Neural cell (in vitro differentiated cells): Measurements from ENCODE around the gene PPP2R2D. TPM values are rescaled to one million over a fixed set of nuclear protein-coding genes. Genes with fewer than 3 reads are reported as not detected.

Experiments
- H2AFZ ChIP-seq: fragments of 200-600, 300-800 bp; sonication (generic), shearing (Covaris generic); 2 replicates; pipeline ENCODE4 v1.6.0; 2014; ENCODE audit warnings: low read depth, mild to moderate bottlenecking, antibody characterized with exemption, low read length, moderate library complexity
- H3F3A ChIP-seq: fragments of 200-600 bp; shearing (Covaris generic); 2 replicates; pipeline ENCODE4 v1.6.1; 2016; ENCODE audit warnings: mild to moderate bottlenecking, moderate library complexity, mixed read lengths, antibody characterized with exemption, low read length; ENCODE audit not compliant: insufficient read depth, poor library complexity, severe bottlenecking
- H3K27ac ChIP-seq: fragments of 200-600, 300-800 bp; sonication (generic), shearing (Covaris generic); 2 replicates; pipeline ENCODE4 v1.5.1; 2014; ENCODE audit warnings: mild to moderate bottlenecking, low read length, moderate library complexity
- H3K27me3 ChIP-seq: fragments of 300-800, 200-600 bp; sonication (generic), shearing (Covaris generic); 2 replicates; pipeline ENCODE4 v1.6.0; 2014; ENCODE audit warnings: mild to moderate bottlenecking, low read depth, low read length, moderate library complexity; ENCODE audit not compliant: insufficient read depth
- H3K36me3 ChIP-seq: fragments of 300-800, 200-600 bp; sonication (generic), shearing (Covaris generic); 2 replicates; pipeline ENCODE4 v1.5.1; 2014; ENCODE audit warnings: mild to moderate bottlenecking, antibody characterized with exemption, low read length, moderate library complexity; ENCODE audit not compliant: insufficient read depth
- H3K4me2 ChIP-seq: fragments of 300-800, 200-600 bp; sonication (generic), shearing (Covaris generic); 2 replicates; pipeline ENCODE4 v1.6.0; 2014; ENCODE audit warnings: mild to moderate bottlenecking, low read length
- H3K4me3 ChIP-seq: fragments of 300-800, 200-600 bp; sonication (generic), shearing (Covaris generic); 2 replicates; pipeline ENCODE4 v1.5.1; 2014; ENCODE audit warnings: mild to moderate bottlenecking, low read length, moderate library complexity
- H3K79me2 ChIP-seq: fragments of 200-600 bp; shearing (Covaris generic); replicated peaks from 2 replicates; pipeline ENCODE4 v1.6.0; 2014; ENCODE audit warnings: mild to moderate bottlenecking, low read length, moderate library complexity; ENCODE audit not compliant: insufficient read depth
- H3K9ac ChIP-seq: fragments of 300-800, 200-600 bp; sonication (generic), shearing (Covaris generic); 2 replicates; pipeline ENCODE4 v1.6.1; 2016; ENCODE audit warnings: mild to moderate bottlenecking, low read length, mixed read lengths
- H3K9me2 ChIP-seq: fragments of 200-600 bp; shearing (Covaris generic); 2 replicates; pipeline ENCODE4 v1.6.1; 2016; ENCODE audit warnings: mild to moderate bottlenecking, low read length, mixed read lengths; ENCODE audit not compliant: insufficient read depth
- H3K9me3 ChIP-seq: fragments of 200-600, 300-800 bp; sonication (generic), shearing (Covaris generic); 2 replicates; pipeline ENCODE4 v1.6.1; 2016; ENCODE audit warnings: mild to moderate bottlenecking, mixed run types, low read length, moderate library complexity, mixed read lengths
- H4K20me1 ChIP-seq: fragments of 200-600 bp; shearing (Covaris generic); 2 replicates; pipeline ENCODE4 v1.6.1; 2016; ENCODE audit warnings: mild to moderate bottlenecking, mixed run types; ENCODE audit not compliant: insufficient read depth
- EP300 ChIP-seq: fragments of 450-650 bp; conservative IDR thresholded peaks from 2 replicates; pipeline ENCODE4 v1.6.1; 2014; ENCODE audit warnings: antibody characterized with exemption, mild to moderate bottlenecking, moderate library complexity; ENCODE audit not compliant: poor library complexity, severe bottlenecking
- EZH2 ChIP-seq: fragments of 200-600, 300-800 bp; shearing (Covaris generic), sonication (generic); IDR thresholded peaks from 2 replicates; pipeline ENCODE4 v1.6.1; 2014; ENCODE audit warnings: antibody characterized with exemption, low read length, borderline replicate concordance, mild to moderate bottlenecking; ENCODE audit not compliant: insufficient read depth, poor library complexity, severe bottlenecking
- MXI1 ChIP-seq: fragments of 450-650 bp; conservative IDR thresholded peaks from 2 replicates; pipeline ENCODE4 v1.6.1; 2014; ENCODE audit warnings: antibody characterized with exemption, mild to moderate bottlenecking; ENCODE audit not compliant: poor library complexity, severe bottlenecking
- POLR2AphosphoS5 ChIP-seq: IDR thresholded peaks from 2 replicates; pipeline ENCODE4 v1.6.1; 2012
- RAD21 ChIP-seq: fragments of 450-650 bp; conservative IDR thresholded peaks from 2 replicates; pipeline ENCODE4 v1.6.1; 2014; ENCODE audit warnings: antibody characterized with exemption, mild to moderate bottlenecking, moderate library complexity
- SMC3 ChIP-seq: fragments of 450-650 bp; conservative IDR thresholded peaks from 2 replicates; pipeline ENCODE4 v1.6.1; 2014; ENCODE audit warnings: antibody characterized with exemption, mild to moderate bottlenecking, moderate library complexity; ENCODE audit not compliant: poor library complexity
- TAF1 ChIP-seq: IDR thresholded peaks from 2 replicates; pipeline ENCODE4 v1.6.1; 2012; ENCODE audit warnings: low read depth
- polyA plus RNA-seq: library from polyadenylated mRNA; depleted of rRNA; stranded (reverse); fragments of >200 nt; gene quantifications from 2 replicates; pipeline ENCODE4 v1.2.3, GENCODE V29; 2014
- TF ChIP-seq, protein P1 (sequence below): fragments of 450-650 bp; IDR thresholded peaks from 2 replicates; pipeline ENCODE4 v1.5.1; 2014; ENCODE audit warnings: antibody characterized with exemption, mild to moderate bottlenecking, moderate library complexity; ENCODE audit not compliant: poor library complexity, severe bottlenecking
- TF ChIP-seq, protein P2 (sequence below): IDR thresholded peaks from 2 replicates; pipeline ENCODE4 v1.6.1; 2012; ENCODE audit warnings: borderline replicate concordance

Gene PPP2R2D
- polyA plus RNA-seq, 1 donor from 2014 or later, result 71.7 TPM

DNA sequence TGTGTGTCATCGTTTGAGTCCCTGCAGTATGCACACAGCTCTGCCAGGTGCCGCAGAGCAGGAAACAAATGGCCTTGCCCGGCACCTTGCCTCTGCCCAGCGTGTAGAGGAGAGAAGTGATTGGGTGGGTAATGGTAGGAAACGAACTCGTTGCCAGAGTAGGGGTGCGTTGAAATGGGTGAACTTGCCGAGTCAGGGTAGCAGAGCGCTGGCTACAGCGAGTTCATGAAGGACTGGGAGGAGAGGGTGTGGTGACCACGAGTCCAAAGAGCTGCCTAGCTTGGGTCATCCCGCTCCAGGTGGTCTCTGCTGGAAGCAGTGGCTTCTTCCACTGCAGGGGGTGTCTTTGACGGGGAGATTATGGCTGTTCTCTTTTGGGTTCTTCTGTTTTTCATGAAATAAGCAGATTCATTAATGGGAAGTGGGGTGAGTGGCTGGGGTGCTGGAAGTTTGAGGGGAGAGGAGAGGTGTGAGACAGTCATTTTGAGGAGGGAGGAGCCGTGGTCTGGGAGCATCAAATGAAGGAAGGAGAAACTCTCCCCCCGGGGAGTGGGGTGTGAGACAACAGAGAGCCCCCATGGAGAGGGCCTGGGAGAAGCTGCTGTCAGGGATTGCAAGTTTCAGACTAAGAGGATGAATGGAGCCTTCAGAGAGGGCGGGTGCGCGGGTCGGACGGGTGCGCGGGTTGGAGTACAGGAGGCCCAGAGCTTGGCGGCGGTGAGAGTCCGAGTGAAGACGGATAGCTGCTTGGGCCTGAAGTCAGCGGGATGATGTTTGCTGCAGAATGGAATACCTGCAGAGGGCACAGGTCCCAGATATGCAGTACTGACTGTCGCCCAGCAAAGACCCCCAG lies 26.2 kb downstream of the PPP2R2D start:
- Histone ChIP-seq H3K9ac (no peak overlapping the region), H3K27ac (no peak overlapping the region)

DNA sequence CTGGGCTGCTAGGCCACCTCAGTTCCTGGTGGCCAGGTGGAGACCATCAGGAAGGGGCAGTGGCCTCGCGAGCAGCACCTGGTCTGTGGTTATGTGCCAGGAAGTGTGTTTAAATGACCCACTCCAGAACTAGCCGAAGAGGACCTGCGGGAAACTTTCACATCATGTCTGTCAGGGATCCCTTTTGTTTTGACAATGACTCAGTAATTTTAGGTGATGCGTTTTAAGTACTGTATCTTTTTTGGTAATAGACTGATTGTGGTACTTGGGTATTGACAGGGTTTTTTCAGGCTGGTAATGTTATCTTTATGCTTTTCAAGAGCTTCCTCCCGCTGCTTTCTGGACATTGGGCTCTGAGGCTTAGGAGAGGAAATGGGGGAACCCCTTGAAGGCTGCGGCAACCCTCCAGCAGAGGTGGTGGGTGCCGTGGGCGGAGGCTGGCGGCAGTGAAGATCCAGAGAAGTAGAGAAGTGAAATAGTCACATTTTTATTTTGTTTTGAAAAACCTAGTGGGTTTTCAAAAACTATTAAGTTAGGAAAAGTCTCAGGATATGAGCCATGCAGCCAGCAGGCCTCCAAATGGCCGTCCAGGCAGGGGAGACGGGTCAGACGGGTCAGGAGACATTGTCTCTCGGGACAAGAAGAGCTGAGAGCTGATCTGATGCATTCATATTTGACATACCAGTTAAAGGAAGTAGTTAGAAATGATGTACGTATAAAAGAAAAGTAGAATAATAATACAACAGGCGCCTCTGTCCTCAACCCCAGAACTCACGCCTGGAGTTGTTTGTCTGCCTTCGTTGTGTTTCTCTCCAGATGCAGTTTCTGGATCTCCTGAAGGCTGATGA lies 27.7 kb downstream of the PPP2R2D start:
- H3K27ac ChIP-seq, result no peak overlapping the region
- peaks cover 3% of the 10 kb centered on the region for H4K20me1 ChIP-seq
- no peak overlapping the region for H3K4me3 ChIP-seq
- H3K9me2 ChIP-seq, result no peaks in the 10 kb centered on the region
- no peaks in the 10 kb centered on the region for H3K27me3 ChIP-seq
- no peak overlapping the region for H3K9ac ChIP-seq
- H3K36me3 ChIP-seq, result no peaks in the 10 kb centered on the region
- no peak for TF ChIP-seq EZH2
- no peak for TF ChIP-seq POLR2AphosphoS5
- no peak for TF ChIP-seq TAF1
- H3K4me2 ChIP-seq, result no peak overlapping the region
- peaks cover 5% of the 10 kb centered on the region for H3K9me3 ChIP-seq
- peaks cover 62% of the 10 kb centered on the region for H3K79me2 ChIP-seq
- H2AFZ ChIP-seq, result no peak overlapping the region
- no peaks in the 10 kb centered on the region for H3F3A ChIP-seq

More for the DNA sequence above, 26.2 kb downstream of the PPP2R2D start:
- H3K9me3 ChIP-seq, result peaks cover 5% of the 10 kb centered on the region
- no peak overlapping the region for H3K4me3 ChIP-seq
- H3K27me3 ChIP-seq, result no peaks in the 10 kb centered on the region
- no peaks in the 10 kb centered on the region for H4K20me1 ChIP-seq
- peaks cover 74% of the 10 kb centered on the region for H3K79me2 ChIP-seq
- H3K36me3 ChIP-seq, result no peaks in the 10 kb centered on the region
- H3F3A ChIP-seq, result no peaks in the 10 kb centered on the region
- no peak overlapping the region for H2AFZ ChIP-seq
- TF ChIP-seq MXI1, result no peak
- TF ChIP-seq SMC3, result no peak
- TF ChIP-seq EZH2, result no peak
- TF ChIP-seq, protein P1, sequence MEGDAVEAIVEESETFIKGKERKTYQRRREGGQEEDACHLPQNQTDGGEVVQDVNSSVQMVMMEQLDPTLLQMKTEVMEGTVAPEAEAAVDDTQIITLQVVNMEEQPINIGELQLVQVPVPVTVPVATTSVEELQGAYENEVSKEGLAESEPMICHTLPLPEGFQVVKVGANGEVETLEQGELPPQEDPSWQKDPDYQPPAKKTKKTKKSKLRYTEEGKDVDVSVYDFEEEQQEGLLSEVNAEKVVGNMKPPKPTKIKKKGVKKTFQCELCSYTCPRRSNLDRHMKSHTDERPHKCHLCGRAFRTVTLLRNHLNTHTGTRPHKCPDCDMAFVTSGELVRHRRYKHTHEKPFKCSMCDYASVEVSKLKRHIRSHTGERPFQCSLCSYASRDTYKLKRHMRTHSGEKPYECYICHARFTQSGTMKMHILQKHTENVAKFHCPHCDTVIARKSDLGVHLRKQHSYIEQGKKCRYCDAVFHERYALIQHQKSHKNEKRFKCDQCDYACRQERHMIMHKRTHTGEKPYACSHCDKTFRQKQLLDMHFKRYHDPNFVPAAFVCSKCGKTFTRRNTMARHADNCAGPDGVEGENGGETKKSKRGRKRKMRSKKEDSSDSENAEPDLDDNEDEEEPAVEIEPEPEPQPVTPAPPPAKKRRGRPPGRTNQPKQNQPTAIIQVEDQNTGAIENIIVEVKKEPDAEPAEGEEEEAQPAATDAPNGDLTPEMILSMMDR, result no peak
- TF ChIP-seq POLR2AphosphoS5, result no peak
- TF ChIP-seq RAD21, result no peak
- TF ChIP-seq TAF1, result no peak
- TF ChIP-seq, protein P2, sequence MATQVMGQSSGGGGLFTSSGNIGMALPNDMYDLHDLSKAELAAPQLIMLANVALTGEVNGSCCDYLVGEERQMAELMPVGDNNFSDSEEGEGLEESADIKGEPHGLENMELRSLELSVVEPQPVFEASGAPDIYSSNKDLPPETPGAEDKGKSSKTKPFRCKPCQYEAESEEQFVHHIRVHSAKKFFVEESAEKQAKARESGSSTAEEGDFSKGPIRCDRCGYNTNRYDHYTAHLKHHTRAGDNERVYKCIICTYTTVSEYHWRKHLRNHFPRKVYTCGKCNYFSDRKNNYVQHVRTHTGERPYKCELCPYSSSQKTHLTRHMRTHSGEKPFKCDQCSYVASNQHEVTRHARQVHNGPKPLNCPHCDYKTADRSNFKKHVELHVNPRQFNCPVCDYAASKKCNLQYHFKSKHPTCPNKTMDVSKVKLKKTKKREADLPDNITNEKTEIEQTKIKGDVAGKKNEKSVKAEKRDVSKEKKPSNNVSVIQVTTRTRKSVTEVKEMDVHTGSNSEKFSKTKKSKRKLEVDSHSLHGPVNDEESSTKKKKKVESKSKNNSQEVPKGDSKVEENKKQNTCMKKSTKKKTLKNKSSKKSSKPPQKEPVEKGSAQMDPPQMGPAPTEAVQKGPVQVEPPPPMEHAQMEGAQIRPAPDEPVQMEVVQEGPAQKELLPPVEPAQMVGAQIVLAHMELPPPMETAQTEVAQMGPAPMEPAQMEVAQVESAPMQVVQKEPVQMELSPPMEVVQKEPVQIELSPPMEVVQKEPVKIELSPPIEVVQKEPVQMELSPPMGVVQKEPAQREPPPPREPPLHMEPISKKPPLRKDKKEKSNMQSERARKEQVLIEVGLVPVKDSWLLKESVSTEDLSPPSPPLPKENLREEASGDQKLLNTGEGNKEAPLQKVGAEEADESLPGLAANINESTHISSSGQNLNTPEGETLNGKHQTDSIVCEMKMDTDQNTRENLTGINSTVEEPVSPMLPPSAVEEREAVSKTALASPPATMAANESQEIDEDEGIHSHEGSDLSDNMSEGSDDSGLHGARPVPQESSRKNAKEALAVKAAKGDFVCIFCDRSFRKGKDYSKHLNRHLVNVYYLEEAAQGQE, result no peak
- no peak for TF ChIP-seq EP300
- no peaks in the 10 kb centered on the region for H3K9me2 ChIP-seq
- no peak overlapping the region for H3K4me2 ChIP-seq
